Activated CD4-positive, alpha-beta memory T cell treated with anti-CD3 and anti-CD28 coated beads, Interleukin-2, amount 10 ng/mL, durations not matched to agents 7 days and 5 days (primary cell): ENCODE results near the gene COTL1. TPM values are rescaled to one million over a fixed set of nuclear protein-coding genes. Genes with fewer than 3 reads are reported as not detected.
A peak's percentile ranks its signal among the peaks of the same experiment; 100 is the strongest.

Source experiments
- CTCF ChIA-PET: fragments of 350-600 bp; sonication (Branson Sonifier 250); formaldehyde crosslinking; loops from one replicate; lab custom pipeline; 2021; ENCODE audit warnings: antibody characterized with exemption, inconsistent platforms; lab: Charles Lee
- POLR2A ChIA-PET: fragments of 350-600 bp; sonication (Branson Sonifier 250); formaldehyde crosslinking; loops from one replicate; lab custom pipeline; 2021; ENCODE audit warnings: antibody characterized with exemption; lab: Charles Lee
- DNase-seq: peaks from one replicate; pipeline ENCODE4 v3.0.0-alpha.2; 2020
- H3K27ac Mint-ChIP-seq: one replicate; pipeline ENCODE4 v1.8.0; 2021; ENCODE audit warnings: mild to moderate bottlenecking, mixed read lengths
- H3K27me3 Mint-ChIP-seq: one replicate; pipeline ENCODE4 v1.8.0; 2021; ENCODE audit warnings: mixed read lengths
- H3K36me3 Mint-ChIP-seq: one replicate; pipeline ENCODE4 v1.8.0; 2021; ENCODE audit warnings: low read depth, mixed read lengths
- H3K4me1 Mint-ChIP-seq: one replicate; pipeline ENCODE4 v1.8.0; 2021; ENCODE audit warnings: mixed read lengths
- H3K4me3 Mint-ChIP-seq: one replicate; pipeline ENCODE4 v1.8.0; 2021; ENCODE audit warnings: mild to moderate bottlenecking, mixed read lengths
- H3K9me3 Mint-ChIP-seq: one replicate; pipeline ENCODE4 v1.8.0; 2021; ENCODE audit warnings: mixed read lengths
- total RNA-seq, 2 experiments: library from RNA; stranded (reverse); gene quantifications; one replicate each; pipeline ENCODE4 v1.2.3, GENCODE V29; 2021

Gene COTL1, protein sequence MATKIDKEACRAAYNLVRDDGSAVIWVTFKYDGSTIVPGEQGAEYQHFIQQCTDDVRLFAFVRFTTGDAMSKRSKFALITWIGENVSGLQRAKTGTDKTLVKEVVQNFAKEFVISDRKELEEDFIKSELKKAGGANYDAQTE
- total RNA-seq = 100 to 1,000 TPM; 676 to 689 TPM

DNA sequence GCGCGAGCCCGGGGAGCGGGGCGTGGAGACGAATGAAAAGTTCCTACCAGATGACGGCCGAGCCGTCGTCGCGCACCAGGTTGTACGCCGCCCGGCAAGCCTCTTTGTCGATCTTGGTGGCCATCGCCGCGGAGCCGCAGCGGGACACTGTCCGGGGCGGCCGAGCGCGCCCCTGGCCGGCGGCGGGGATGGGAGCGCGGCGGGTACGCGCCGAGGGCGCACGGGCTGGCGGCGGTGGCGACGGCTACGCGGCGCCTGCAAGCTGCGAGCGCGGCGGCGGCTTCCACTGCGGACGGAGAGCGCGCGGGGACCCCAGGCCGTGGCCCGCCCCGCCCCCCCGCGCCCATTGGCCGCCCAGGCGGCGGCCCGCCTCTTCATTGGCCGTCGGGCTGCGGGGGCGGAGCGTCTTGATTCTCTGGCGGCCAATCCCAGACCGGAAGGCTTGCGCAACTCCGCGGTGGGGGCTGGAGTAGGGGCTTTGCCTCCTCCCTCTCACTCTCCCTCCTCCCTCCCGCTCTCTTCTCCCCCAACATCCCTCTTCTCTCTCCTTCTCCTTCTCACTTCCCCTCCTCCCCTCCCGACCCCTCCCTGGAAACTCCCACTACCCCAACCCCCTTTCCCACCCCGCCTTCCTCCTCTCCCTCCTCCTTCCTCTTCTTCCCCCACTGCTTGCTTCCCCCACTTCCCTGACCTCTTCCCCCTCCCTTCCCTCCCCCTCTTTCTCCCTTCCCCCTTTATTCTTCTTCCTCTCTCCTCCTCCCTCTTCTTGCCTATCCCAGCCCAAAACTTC is at the start of gene COTL1:
Gene COTL1 (minus strand): TSS at position 288 of the 790 bp plus-strand sequence. CDS start 164 bp downstream, at position 124.
- H3K4me1 Mint-ChIP-seq = peaks cover 57% of the 10 kb centered on the region
- H3K4me3 Mint-ChIP-seq = peak within 1 kb of the TSS; percentile 97
- ChIA-PET POLR2A (interaction anchor here (0.5 to 9.3 kb wide), 7 partner anchors 10 to 102 kb away, joined by 3 to 216 read pairs (median 6); no protein-coding TSS in a partner anchor), CTCF (interaction anchor here (0.6 to 1.0 kb wide), 3 partner anchors 99 to 122 kb away, joined by 3 to 4 read pairs (median 3); no protein-coding TSS in a partner anchor)
- peak; percentile 95 for DNase-seq
- H3K27me3 Mint-ChIP-seq = peaks cover 16% of the 10 kb centered on the region
- H3K36me3 Mint-ChIP-seq = peaks cover 41% of the 10 kb centered on the region
- H3K27ac Mint-ChIP-seq = peak within 1 kb of the TSS; percentile 76
- no peaks in the 10 kb centered on the region for H3K9me3 Mint-ChIP-seq

- H3K36me3 Mint-ChIP-seq = peaks cover 39% of the 10 kb centered on the region
- DNase-seq = no peak
- H3K9me3 Mint-ChIP-seq = no peaks in the 10 kb centered on the region
- POLR2A ChIA-PET = interaction anchor here (1.3 kb wide), 1 partner anchor 27 kb away, joined by 3 read pairs; no protein-coding TSS in a partner anchor
- H3K4me1 Mint-ChIP-seq = peaks cover 4% of the 10 kb centered on the region
- H3K27me3 Mint-ChIP-seq = no peaks in the 10 kb centered on the region
- H3K27ac Mint-ChIP-seq = no peak overlapping the region
- CTCF ChIA-PET = interaction anchor here (1.2 kb wide), 1 partner anchor 73 kb away, joined by 4 read pairs; no protein-coding TSS in a partner anchor
- no peak overlapping the region for H3K4me3 Mint-ChIP-seq
These were observed 48.0 kb upstream of the COTL1 start for GRCh38 chr16:84665843-84666242.

DNA sequence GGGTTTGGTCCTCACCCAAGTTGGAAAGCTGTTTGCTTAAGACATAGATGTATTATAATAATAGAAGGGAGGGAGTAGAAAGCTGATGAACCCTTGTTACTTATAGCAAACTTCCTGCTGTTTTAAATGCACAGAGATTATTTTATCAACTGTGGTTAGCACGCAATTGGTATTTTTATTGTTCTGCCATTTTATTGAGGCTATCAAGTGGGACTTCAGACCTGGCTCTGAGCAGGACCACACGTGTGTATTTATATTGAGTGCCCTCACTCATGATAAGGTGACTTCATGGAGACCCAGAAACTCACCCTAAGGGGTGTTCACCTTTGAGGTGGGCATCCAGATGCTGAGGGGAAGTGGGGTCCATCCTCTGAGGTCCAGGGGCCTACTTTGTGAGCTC is 47.5 kb upstream of the COTL1 start:
- Mint-ChIP-seq H3K27me3 (no peaks in the 10 kb centered on the region), H3K4me3 (no peak overlapping the region), H3K4me1 (peaks cover 5% of the 10 kb centered on the region), H3K27ac (no peak overlapping the region), H3K36me3 (peaks cover 41% of the 10 kb centered on the region), H3K9me3 (no peaks in the 10 kb centered on the region)
- POLR2A ChIA-PET = interaction anchor here (0.8 to 2.2 kb wide), 3 partner anchors 11 to 36 kb away, joined by 3 to 5 read pairs (median 3); no protein-coding TSS in a partner anchor
- DNase-seq = no peak
- CTCF ChIA-PET = no interaction called here

DNA sequence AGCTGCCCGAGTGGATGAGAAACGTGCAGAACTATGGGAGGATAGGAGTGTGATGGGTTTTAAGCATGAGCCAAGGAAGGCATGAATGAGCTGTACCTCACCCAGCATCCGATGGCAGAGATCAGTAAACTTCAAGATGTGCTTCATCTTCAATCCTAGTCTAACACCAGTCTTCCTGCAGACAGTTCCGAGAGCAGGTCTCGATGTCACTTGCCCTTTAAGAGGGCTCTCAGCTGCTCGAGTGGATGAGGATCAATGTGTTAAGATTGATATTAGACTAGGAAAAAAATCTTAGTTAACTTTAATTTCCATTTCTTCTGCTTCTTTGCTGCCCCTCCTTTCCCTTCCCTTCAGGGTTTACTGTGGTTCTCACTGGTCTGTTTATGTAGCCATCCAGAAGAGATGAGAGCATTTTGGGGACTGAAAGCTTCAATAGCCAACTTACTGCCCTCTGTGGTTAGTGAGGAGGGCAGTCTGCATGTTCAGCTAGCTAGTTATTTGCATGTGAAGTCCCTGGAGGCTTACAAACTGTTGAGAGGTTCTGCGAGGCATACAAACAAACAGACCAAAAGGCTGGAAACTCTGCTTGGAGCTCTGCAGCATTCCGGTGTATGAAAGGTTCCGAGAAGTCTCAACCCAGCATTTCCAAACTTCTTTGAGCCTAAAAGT is 45.7 kb upstream of the COTL1 start:
- Mint-ChIP-seq H3K4me3 (no peak overlapping the region), H3K9me3 (no peaks in the 10 kb centered on the region), H3K27ac (no peak overlapping the region), H3K36me3 (peaks cover 58% of the 10 kb centered on the region), H3K27me3 (no peaks in the 10 kb centered on the region), H3K4me1 (peaks cover 16% of the 10 kb centered on the region)
- ChIA-PET CTCF (interaction anchor here (0.8 to 5.2 kb wide), 4 partner anchors 9 to 75 kb away, joined by 3 to 31 read pairs (median 4); no protein-coding TSS in a partner anchor), POLR2A (interaction anchor here (2.2 kb wide), 1 partner anchor 10 kb away, joined by 5 read pairs; no protein-coding TSS in a partner anchor)
- DNase-seq = no peak

- ChIA-PET POLR2A (interaction anchor here (1.2 to 1.3 kb wide), 2 partner anchors 14 to 21 kb away, joined by 3 to 5 read pairs; partner anchors contain the start of gene KLHL36), CTCF (interaction anchor here (1.1 to 5.2 kb wide), 3 partner anchors 10 to 64 kb away, joined by 3 to 31 read pairs (median 7); no protein-coding TSS in a partner anchor)
- Mint-ChIP-seq H3K4me3 (no peak overlapping the region), H3K4me1 (peaks cover 24% of the 10 kb centered on the region), H3K36me3 (peaks cover 67% of the 10 kb centered on the region), H3K27ac (no peak overlapping the region), H3K9me3 (no peaks in the 10 kb centered on the region), H3K27me3 (no peaks in the 10 kb centered on the region)
- no peak for DNase-seq
These were observed 44.6 kb upstream of the COTL1 start for GRCh38 chr16:84662471-84662870.

DNA sequence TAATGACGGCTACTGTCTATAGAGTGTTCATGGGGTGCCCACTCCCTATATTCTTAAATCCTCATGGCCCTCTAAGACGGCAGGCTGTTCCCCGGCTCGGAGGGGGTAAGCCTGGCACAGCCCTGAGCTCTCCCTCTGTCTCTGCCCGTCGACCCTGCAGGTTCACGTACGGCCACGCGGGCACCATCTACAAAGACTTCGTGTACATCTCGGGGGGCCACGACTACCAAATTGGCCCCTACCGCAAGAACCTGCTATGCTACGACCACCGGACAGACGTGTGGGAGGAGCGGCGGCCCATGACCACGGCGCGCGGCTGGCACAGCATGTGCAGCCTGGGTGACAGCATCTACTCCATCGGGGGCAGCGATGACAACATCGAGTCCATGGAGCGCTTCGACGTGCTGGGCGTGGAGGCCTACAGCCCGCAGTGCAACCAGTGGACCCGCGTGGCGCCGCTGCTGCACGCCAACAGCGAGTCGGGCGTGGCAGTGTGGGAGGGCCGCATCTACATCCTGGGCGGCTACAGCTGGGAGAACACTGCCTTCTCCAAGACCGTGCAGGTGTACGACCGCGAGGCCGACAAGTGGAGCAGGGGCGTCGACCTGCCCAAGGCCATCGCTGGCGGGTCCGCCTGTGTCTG is 43.7 kb upstream of the COTL1 start:
- Mint-ChIP-seq H3K27me3 (no peaks in the 10 kb centered on the region), H3K9me3 (no peaks in the 10 kb centered on the region), H3K27ac (no peak overlapping the region), H3K36me3 (peaks cover 77% of the 10 kb centered on the region), H3K4me1 (peaks cover 30% of the 10 kb centered on the region), H3K4me3 (no peak overlapping the region)
- CTCF ChIA-PET = interaction anchor here (1.0 to 5.2 kb wide), 3 partner anchors 11 to 65 kb away, joined by 3 to 31 read pairs (median 7); no protein-coding TSS in a partner anchor
- no peak for DNase-seq
- POLR2A ChIA-PET = interaction anchor here (1.3 kb wide), 1 partner anchor 20 kb away, joined by 3 read pairs; no protein-coding TSS in a partner anchor

- Mint-ChIP-seq H3K27me3 (no peaks in the 10 kb centered on the region), H3K4me3 (no peak overlapping the region), H3K4me1 (peaks cover 35% of the 10 kb centered on the region), H3K9me3 (no peaks in the 10 kb centered on the region), H3K36me3 (peaks cover 74% of the 10 kb centered on the region), H3K27ac (no peak overlapping the region)
- ChIA-PET CTCF (interaction anchor here (1.0 to 5.2 kb wide), 2 partner anchors 11 to 65 kb away, joined by 3 to 31 read pairs; no protein-coding TSS in a partner anchor), POLR2A (no interaction called here)
- DNase-seq = no peak
These were observed 43.1 kb upstream of the COTL1 start for GRCh38 chr16:84660973-84661372.

- Mint-ChIP-seq H3K36me3 (peaks cover 74% of the 10 kb centered on the region), H3K4me3 (no peak overlapping the region), H3K9me3 (no peaks in the 10 kb centered on the region), H3K4me1 (peaks cover 44% of the 10 kb centered on the region), H3K27me3 (no peaks in the 10 kb centered on the region), H3K27ac (no peak overlapping the region)
- no peak for DNase-seq
- ChIA-PET POLR2A (no interaction called here), CTCF (interaction anchor here (5.2 kb wide), 1 partner anchor 12 kb away, joined by 31 read pairs; no protein-coding TSS in a partner anchor)
These were observed 41.9 kb upstream of the COTL1 start for GRCh38 chr16:84659656-84660300.

GRCh38 chr16:84658690-84659089 is 40.8 kb upstream of the COTL1 start:
- Mint-ChIP-seq H3K27ac (no peak overlapping the region), H3K4me1 (peaks cover 48% of the 10 kb centered on the region), H3K36me3 (peaks cover 72% of the 10 kb centered on the region), H3K27me3 (no peaks in the 10 kb centered on the region), H3K9me3 (no peaks in the 10 kb centered on the region), H3K4me3 (no peak overlapping the region)
- ChIA-PET POLR2A (no interaction called here), CTCF (interaction anchor here (1.2 kb wide), 1 partner anchor 13 kb away, joined by 3 read pairs; no protein-coding TSS in a partner anchor)
- no peak for DNase-seq

DNA sequence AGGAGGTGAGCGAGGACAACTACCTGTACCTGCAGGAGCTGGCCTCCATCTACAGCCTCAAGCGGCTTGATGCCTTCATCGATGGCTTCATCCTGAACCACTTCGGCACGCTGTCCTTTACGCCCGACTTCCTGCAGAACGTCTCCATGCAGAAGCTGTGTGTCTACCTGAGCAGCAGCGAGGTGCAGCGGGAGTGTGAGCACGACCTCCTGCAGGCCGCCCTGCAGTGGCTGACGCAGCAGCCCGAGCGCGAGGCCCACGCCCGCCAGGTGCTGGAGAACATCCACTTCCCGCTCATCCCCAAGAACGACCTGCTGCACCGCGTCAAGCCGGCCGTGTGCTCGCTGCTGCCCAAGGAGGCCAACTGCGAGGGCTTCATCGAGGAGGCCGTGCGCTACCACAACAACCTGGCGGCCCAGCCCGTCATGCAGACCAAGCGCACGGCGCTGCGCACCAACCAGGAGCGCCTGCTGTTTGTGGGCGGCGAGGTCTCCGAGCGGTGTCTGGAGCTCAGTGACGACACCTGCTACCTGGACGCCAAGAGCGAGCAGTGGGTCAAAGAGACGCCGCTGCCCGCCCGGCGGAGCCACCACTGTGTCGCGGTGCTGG is 39.5 kb upstream of the COTL1 start:
- Mint-ChIP-seq H3K4me1 (peaks cover 58% of the 10 kb centered on the region), H3K27ac (peak overlapping the region; percentile 65), H3K9me3 (no peaks in the 10 kb centered on the region), H3K36me3 (peaks cover 71% of the 10 kb centered on the region), H3K4me3 (no peak overlapping the region), H3K27me3 (no peaks in the 10 kb centered on the region)
- CTCF ChIA-PET = interaction anchor here (1.5 kb wide), 1 partner anchor 15 kb away, joined by 5 read pairs; no protein-coding TSS in a partner anchor
- DNase-seq = no peak
- POLR2A ChIA-PET = no interaction called here

DNA sequence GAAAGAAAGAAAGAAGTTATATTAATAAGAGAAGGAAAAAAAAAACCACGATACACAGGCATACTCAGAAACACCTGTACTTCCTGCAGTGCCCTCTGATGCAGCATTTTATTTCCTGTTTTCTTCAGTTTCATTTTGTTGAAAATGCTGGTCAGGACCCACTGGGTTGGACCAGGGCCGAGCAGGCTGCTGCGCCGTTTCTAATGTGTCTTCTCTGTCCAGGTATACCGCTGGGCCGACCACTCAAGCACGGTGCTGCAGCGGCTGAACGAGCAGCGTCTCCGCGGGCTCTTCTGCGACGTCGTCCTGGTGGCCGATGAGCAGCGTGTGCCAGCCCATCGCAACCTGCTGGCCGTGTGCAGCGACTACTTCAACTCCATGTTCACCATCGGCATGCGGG is 38.8 kb upstream of the COTL1 start:
- Mint-ChIP-seq H3K36me3 (peaks cover 73% of the 10 kb centered on the region), H3K9me3 (no peaks in the 10 kb centered on the region), H3K27me3 (no peaks in the 10 kb centered on the region), H3K4me1 (peaks cover 64% of the 10 kb centered on the region), H3K27ac (peak overlapping the region; percentile 65), H3K4me3 (no peak overlapping the region)
- POLR2A ChIA-PET = no interaction called here
- DNase-seq = no peak
- CTCF ChIA-PET = interaction anchor here (1.4 to 1.5 kb wide), 2 partner anchors 16 to 69 kb away, joined by 5 read pairs; no protein-coding TSS in a partner anchor
